GM23248 (cell line): ENCODE data around the gene BAMBI. TPM values are rescaled to one million over a fixed set of nuclear protein-coding genes. Genes with fewer than 3 reads are reported as not detected.

Experiments
- DNase-seq: peaks from one replicate; pipeline ENCODE4 v3.0.0-alpha.2; 2015
- H2AFZ ChIP-seq: fragments of 200-600 bp; sonication (generic); 2 replicates; pipeline ENCODE4 v1.6.1; 2016; ENCODE audit warnings: antibody characterized with exemption
- H3F3A ChIP-seq: fragments of 200-600 bp; sonication (generic); 2 replicates; pipeline ENCODE4 v1.6.1; 2016; ENCODE audit warnings: mild to moderate bottlenecking, antibody characterized with exemption, mixed run types; ENCODE audit not compliant: insufficient read depth
- H3K27ac ChIP-seq: fragments of 200-600 bp; sonication (generic); 2 replicates; pipeline ENCODE4 v1.5.1; 2016; ENCODE audit warnings: mild to moderate bottlenecking
- H3K27me3 ChIP-seq: fragments of 200-600 bp; sonication (generic); replicated peaks from 2 replicates; pipeline ENCODE4 v1.6.1; 2016; ENCODE audit warnings: mild to moderate bottlenecking; ENCODE audit not compliant: insufficient read depth
- H3K36me3 ChIP-seq: fragments of 200-600 bp; sonication (generic); 2 replicates; pipeline ENCODE4 v1.6.1; 2016; ENCODE audit warnings: low read depth, mild to moderate bottlenecking
- H3K4me1 ChIP-seq: fragments of 200-600 bp; sonication (generic); 2 replicates; pipeline ENCODE4 v1.6.1; 2016; ENCODE audit warnings: mild to moderate bottlenecking; ENCODE audit not compliant: insufficient read depth
- H3K4me2 ChIP-seq: fragments of 200-600 bp; sonication (generic); one replicate; pipeline ENCODE4 v1.6.1; 2016; ENCODE audit warnings: mild to moderate bottlenecking; ENCODE audit not compliant: unreplicated experiment
- H3K4me3 ChIP-seq: fragments of 200-600 bp; sonication (generic); 2 replicates; pipeline ENCODE4 v1.5.1; 2016; ENCODE audit warnings: mild to moderate bottlenecking
- H3K79me2 ChIP-seq: fragments of 200-600 bp; sonication (generic); 2 replicates; pipeline ENCODE4 v1.6.1; 2016; ENCODE audit warnings: mild to moderate bottlenecking; ENCODE audit not compliant: insufficient read depth
- H3K9ac ChIP-seq: fragments of 200-600 bp; sonication (generic); 2 replicates; pipeline ENCODE4 v1.6.1; 2016; ENCODE audit warnings: mild to moderate bottlenecking
- H3K9me2 ChIP-seq: fragments of 200-600 bp; sonication (generic); 2 replicates; pipeline ENCODE4 v1.6.1; 2016; ENCODE audit warnings: mixed run types, mild to moderate bottlenecking, moderate library complexity; ENCODE audit not compliant: insufficient read depth
- H3K9me3 ChIP-seq: fragments of 200-600 bp; sonication (generic); one replicate; pipeline ENCODE4 v1.6.1; 2017; ENCODE audit warnings: low read depth
- H4K20me1 ChIP-seq: fragments of 200-600 bp; sonication (generic); 2 replicates; pipeline ENCODE4 v1.6.0; 2016; ENCODE audit not compliant: insufficient read depth
- EZH2 ChIP-seq: fragments of 200-600 bp; sonication (generic); IDR thresholded peaks from 2 replicates; pipeline ENCODE4 v1.6.1; 2018; ENCODE audit warnings: antibody characterized with exemption, mild to moderate bottlenecking; ENCODE audit not compliant: insufficient read depth, poor library complexity, severe bottlenecking
- EZH2phosphoT487 ChIP-seq: fragments of 200-600 bp; sonication (generic); IDR thresholded peaks from 2 replicates; pipeline ENCODE4 v1.6.1; 2018; ENCODE audit warnings: antibody characterized with exemption, moderate library complexity, mild to moderate bottlenecking, low read depth; ENCODE audit not compliant: insufficient read depth
- WGBS, 2 experiments: methylation state at CpG; one replicate each; pipeline ENCODE4 v1.1.6; 2015 to 2017; ENCODE audit warnings: low lambda C conversion rate in 2 of 2, low coverage in 1 of 2; ENCODE audit errors: missing lambda C conversion rate in 2 of 2; 5-methylcytosine and 5-hydroxymethylcytosine counted together
- in situ Hi-C: fragments of 300-500 bp; cut with MboI; formaldehyde crosslinking; loops from 2 replicates; pipeline ENCODE4 v1.15.0; 2020
- polyA plus RNA-seq: library from polyadenylated mRNA; unstranded; fragments of >200 nt; fragmentation: Nextera tagmentation; extraction: Ambion mirVana; gene quantifications from 2 replicates; pipeline ENCODE4 v1.2.1, GENCODE V29; 2016
- total RNA-seq: library from RNA; depleted of rRNA; stranded (reverse); fragments of >200 nt; shearing (Covaris generic); gene quantifications from 2 replicates; pipeline ENCODE4 v1.2.3, GENCODE V29; 2014

Gene BAMBI
- total and polyA plus RNA-seq, 2 experiments from 2014 or later, result 0.85 to 1.8 TPM

DNA sequence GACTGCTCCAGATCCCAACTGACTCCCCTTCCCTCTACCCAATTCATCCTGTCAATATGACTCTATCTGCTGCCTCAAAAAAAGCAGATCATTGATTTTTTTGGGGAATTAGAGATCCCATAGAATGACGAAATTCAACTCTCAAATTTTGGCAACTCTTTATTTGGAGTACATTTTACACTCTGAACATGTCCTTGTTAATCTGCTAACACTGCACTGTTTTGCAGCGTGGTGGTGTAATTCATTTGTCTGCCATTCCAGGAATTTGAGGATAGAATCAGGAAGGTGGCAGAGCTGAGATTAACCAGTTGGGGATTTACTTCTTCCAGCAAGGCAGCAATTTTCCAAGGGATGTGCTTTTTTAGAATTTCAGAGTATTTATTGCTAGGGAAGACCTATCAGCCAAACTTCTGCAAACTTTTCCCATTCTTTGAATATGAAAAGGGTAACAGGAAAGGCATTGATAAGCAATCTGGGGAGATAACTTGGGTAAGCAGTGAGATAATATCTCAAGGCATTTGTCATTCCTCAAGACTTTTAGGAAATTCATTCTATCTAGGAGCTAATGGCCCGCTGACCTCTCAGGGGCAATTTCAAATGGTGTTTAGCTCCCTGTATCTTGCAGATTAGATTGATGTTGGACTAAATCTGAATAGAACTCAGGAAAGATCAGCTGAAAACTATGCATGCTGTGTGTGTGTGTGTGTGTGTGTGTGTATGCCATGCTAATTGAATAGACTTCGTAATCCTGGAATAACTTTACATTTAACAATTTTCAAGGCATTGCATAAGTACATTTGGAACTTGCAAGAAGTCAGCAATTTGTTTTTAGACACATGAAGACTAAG is 9.7 kb downstream of the BAMBI start:
- Histone ChIP-seq H3K27me3 (peaks cover 8% of the 10 kb centered on the region; the same call in 1 of the 2 replicates), H3K9ac (no peak overlapping the region), H3K4me2 (no peak overlapping the region), H3K4me1 (no peaks in the 10 kb centered on the region), H3K27ac (no peak overlapping the region), H3K79me2 (no peaks in the 10 kb centered on the region), H3K36me3 (no peaks in the 10 kb centered on the region), H4K20me1 (no peaks in the 10 kb centered on the region), H3K9me3 (no peaks in the 10 kb centered on the region), H3K4me3 (no peak overlapping the region), H2AFZ (no peak overlapping the region), H3K9me2 (no peaks in the 10 kb centered on the region), H3F3A (no peaks in the 10 kb centered on the region)
- DNase-seq, result no peak
- in situ Hi-C loops, result no loop called here
- WGBS, 2 experiments, result 32% methylated on average over 4 of the region's 4 CpGs
- TF ChIP-seq EZH2phosphoT487, result no peak

DNA sequence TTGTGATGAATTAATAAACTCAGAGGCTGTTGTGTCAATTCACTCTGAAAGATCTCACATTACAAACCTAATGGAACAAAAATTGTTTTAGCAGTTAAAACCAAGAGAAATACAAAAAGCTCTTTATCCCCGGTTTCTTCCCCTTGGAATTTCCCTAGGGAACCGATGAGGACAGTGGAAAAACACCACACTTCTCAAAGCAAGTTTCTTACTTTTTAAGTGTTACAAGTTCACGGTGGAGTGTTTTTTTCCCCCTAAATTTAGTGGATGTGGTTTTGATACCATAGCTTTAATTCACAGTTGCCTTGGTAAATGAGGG is 10.3 kb downstream of the BAMBI start:
- in situ Hi-C loops, result no loop called here
- Histone ChIP-seq H3K4me1 (no peaks in the 10 kb centered on the region), H3K9me2 (no peaks in the 10 kb centered on the region), H3K9ac (no peak overlapping the region), H3K79me2 (no peaks in the 10 kb centered on the region), H3K27me3 (peaks cover 8% of the 10 kb centered on the region; the same call in 1 of the 2 replicates), H3K4me2 (no peak overlapping the region), H3K4me3 (no peak overlapping the region), H3F3A (no peaks in the 10 kb centered on the region), H3K9me3 (no peaks in the 10 kb centered on the region), H3K27ac (no peak overlapping the region), H2AFZ (no peak overlapping the region), H3K36me3 (no peaks in the 10 kb centered on the region), H4K20me1 (no peaks in the 10 kb centered on the region)
- no peak for TF ChIP-seq EZH2phosphoT487
- TF ChIP-seq EZH2, result no peak
- no peak for DNase-seq
- WGBS, 2 experiments, result 21 to 25% methylated on average over 3 of the region's 3 CpGs

DNA sequence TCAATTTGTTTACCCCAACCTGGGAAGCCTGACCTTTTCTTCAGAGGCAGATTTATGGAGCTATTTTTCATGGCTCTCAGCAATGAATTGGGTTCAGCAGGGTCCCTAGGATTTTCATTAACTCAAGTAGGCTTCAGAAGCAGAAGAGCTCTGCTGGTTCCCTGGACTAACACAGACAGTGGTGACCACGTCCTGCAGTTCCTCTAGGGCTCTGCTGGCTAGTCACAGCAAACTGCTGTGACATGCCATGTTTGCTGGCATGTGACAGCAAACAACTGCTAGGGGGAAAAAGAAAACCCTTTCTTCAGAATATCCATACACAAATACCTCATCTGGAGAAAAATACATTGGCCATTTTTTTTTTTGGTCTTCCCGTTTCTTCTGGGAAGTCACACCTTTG is 13.2 kb downstream of the BAMBI start:
- Histone ChIP-seq H3K9me2 (no peaks in the 10 kb centered on the region), H3K79me2 (no peaks in the 10 kb centered on the region), H3F3A (no peaks in the 10 kb centered on the region), H3K27ac (no peak overlapping the region), H2AFZ (no peak overlapping the region), H3K4me1 (no peaks in the 10 kb centered on the region), H3K4me3 (no peak overlapping the region), H3K4me2 (no peak overlapping the region), H3K9ac (no peak overlapping the region), H3K36me3 (no peaks in the 10 kb centered on the region), H3K27me3 (peaks cover 8% of the 10 kb centered on the region; the same call in 1 of the 2 replicates), H3K9me3 (no peaks in the 10 kb centered on the region), H4K20me1 (no peaks in the 10 kb centered on the region)
- in situ Hi-C loops, result no loop called here
- WGBS, 2 experiments, result 1 to 6% methylated on average over 2 of the region's 2 CpGs
- no peak for TF ChIP-seq EZH2phosphoT487
- no peak for TF ChIP-seq EZH2
- DNase-seq, result no peak

GRCh38 chr10:28691187-28691694 is 13.9 kb downstream of the BAMBI start:
- no peak for DNase-seq
- no peak overlapping the region for H3K9ac ChIP-seq
- no peak overlapping the region for H3K4me2 ChIP-seq
- H3K4me3 ChIP-seq, result no peak overlapping the region
- no peak overlapping the region for H3K27ac ChIP-seq
- 49 to 54% methylated on average over 3 to 6 of the region's 6 CpGs for WGBS, 2 experiments
- H4K20me1 ChIP-seq, result no peaks in the 10 kb centered on the region
- peaks cover 8% of the 10 kb centered on the region; the same call in 1 of the 2 replicates for H3K27me3 ChIP-seq
- H2AFZ ChIP-seq, result no peak overlapping the region
- no peaks in the 10 kb centered on the region for H3K79me2 ChIP-seq
- no peaks in the 10 kb centered on the region for H3F3A ChIP-seq
- no peaks in the 10 kb centered on the region for H3K9me3 ChIP-seq
- no peaks in the 10 kb centered on the region for H3K36me3 ChIP-seq
- no peaks in the 10 kb centered on the region for H3K4me1 ChIP-seq
- no peak for TF ChIP-seq EZH2phosphoT487
- no peak for TF ChIP-seq EZH2
- no peaks in the 10 kb centered on the region for H3K9me2 ChIP-seq
- in situ Hi-C loops, result no loop called here

- no peak overlapping the region for H3K4me3 ChIP-seq
- TF ChIP-seq EZH2, result no peak
- TF ChIP-seq EZH2phosphoT487, result no peak
- no peaks in the 10 kb centered on the region for H3K9me3 ChIP-seq
- H3K79me2 ChIP-seq, result no peaks in the 10 kb centered on the region
- 30 to 31% methylated on average over 3 of the region's 3 CpGs for WGBS, 2 experiments
- no peak overlapping the region for H3K27ac ChIP-seq
- no peak for DNase-seq
- H3K27me3 ChIP-seq, result peaks cover 8% of the 10 kb centered on the region; the same call in 1 of the 2 replicates
- no peaks in the 10 kb centered on the region for H4K20me1 ChIP-seq
- H3K4me1 ChIP-seq, result no peaks in the 10 kb centered on the region
- H3K36me3 ChIP-seq, result no peaks in the 10 kb centered on the region
- H3K9me2 ChIP-seq, result no peaks in the 10 kb centered on the region
- H3K9ac ChIP-seq, result no peak overlapping the region
- H3F3A ChIP-seq, result no peaks in the 10 kb centered on the region
- H2AFZ ChIP-seq, result no peak overlapping the region
- in situ Hi-C loops, result no loop called here
- no peak overlapping the region for H3K4me2 ChIP-seq
Measured at GRCh38 chr10:28692050-28692449, 14.7 kb downstream of the BAMBI start.
